GM18498 (cell line): ENCODE measurements around the gene SHISA6.

Source experiments
- ATAC-seq: cut with Tn5 transposase; IDR thresholded peaks from one replicate; pipeline ENCODE4 v1.9.1; 2021; ENCODE audit warnings: mild to moderate bottlenecking, moderate library complexity; ENCODE audit not compliant: unreplicated experiment

The SHISA6 gene

DNA sequence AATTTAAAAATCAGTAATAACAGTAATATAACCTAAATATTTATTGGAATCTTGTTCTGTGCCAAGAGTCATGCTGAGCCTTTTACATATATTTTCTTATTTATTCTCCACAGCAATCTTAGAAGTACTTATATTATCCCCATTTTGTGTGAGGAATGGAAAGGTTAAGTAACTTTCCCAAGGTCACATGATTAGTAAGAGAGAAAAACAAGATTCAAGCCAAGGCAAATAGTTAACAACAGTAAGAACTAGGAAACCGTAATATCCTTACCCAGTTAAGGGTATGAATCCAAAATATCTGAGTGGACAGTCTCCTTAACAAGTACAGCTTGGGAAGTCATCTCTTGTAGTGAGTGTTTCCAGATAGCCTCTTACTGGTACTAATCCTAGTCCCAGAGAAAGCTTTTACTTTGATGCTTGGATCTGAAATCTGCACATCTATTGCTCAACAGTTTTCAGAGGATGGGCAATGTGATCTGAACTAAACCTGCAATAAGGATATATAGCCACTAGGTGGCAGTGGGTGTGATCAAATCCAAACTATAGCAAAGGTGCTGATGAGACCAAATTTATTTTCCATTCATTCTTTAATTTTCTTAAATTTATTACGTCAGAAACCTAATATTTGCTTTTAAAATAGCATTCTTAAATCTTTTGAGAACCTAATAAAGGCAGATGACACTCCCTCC, 23.3 kb downstream of the SHISA6 start:
- no peak for ATAC-seq

DNA sequence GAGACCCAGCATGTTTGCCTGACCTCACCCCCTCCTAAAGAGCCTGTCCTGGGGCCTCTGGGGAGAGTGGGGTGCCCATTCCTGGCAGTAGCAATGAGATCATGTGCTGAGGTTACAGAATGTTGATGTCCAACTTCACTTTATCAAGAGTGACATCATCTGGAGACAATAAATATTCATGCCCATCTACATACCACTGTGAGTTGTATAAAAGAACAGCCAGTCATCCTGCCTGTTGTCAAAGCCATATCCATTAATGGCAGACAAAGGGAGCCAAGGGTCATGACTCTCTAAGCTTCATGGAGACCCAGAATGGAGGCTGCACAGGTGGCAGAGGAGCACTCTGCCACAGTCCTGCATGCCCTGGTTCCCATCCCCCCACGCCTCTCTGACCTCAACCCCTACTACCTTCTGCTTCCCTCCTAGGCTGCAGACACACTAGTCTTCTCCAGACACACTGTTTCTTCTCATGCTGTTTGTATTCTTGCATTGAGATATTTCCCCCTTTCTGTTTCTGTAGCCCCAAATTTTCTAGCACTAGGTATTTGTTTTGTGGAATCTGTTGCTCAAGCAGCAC, 27.1 kb downstream of the SHISA6 start:
- ATAC-seq: no peak

DNA sequence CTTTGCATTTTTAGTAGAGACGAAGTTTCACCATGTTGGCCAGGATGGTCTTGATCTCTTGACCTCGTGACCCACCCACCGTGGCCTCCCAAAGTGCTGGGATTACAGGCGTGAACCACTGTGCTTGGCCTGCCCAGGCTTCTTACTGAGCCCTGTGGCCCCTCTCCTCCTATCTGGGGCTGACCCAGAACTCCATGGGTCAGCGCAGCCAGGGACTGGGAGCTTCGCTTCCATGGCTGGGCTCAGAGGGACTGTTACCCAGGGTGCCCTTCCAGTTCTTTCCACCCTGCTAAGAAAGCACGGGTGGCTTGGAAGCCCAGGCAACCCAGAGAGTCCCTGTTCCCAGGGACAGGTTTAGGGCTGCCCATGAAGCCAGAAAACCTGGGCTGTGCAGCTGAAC, 28.2 kb downstream of the SHISA6 start:
- no peak for ATAC-seq

DNA sequence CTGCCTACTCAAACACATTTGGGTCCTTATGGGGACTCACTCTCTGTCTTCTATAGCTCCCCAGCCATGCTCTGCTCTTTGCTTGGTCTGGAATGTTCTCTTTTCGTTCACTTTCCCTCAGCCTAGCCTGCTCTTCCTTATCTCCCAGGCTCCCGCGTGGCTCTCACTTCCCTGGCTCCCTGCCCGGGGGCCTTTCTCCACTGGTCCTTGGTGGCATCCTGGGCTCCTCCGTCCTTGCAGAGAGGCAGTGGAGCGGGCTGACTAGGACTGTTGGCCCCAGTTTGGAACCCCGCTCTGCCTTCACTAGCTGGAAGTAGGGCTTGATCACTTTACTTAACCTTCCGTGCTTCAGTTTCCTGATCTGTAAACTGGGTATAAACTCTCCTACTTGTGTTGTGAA, 31.2 kb downstream of the SHISA6 start:
- ATAC-seq: no peak

DNA sequence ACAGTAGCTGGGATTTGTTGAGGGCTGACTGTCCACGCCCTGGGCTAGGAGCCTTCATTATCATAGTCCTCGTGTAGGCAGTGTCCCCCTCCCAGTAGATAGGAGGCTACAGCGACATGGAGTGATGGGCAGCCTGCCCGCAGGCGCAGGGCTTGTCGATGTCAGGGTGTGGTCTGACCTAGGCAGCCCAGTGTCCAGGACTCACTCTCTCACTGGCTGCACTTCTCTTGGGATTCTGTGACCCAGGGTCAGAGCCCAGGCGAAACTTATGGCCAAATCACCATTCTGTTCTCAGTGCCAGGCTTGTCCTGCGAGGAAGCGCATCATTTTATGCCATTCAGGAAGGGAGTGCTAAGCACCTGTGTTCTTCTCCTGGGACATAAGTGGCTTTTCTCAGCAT, 32.6 kb downstream of the SHISA6 start:
- no peak for ATAC-seq

DNA sequence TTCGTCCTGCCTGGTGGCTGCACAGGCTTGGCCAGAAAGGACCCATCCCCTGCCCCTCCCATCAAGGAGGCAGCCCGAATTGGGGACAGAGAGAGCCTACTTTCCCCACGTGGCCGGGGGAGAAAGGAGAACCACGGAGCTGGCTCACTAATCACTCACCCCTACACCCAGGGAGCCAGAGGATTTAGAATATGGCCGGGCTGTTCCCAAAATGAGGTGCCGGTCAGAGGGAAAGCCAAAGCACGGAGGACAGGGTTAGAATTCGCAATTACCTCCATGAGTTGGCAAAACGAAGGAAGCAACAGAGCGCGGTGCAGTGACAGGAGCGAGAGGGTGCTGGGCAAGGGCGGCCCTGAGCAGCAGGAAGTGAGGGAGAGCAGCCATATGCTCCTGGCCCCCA, 33.1 kb downstream of the SHISA6 start:
- no peak for ATAC-seq

DNA sequence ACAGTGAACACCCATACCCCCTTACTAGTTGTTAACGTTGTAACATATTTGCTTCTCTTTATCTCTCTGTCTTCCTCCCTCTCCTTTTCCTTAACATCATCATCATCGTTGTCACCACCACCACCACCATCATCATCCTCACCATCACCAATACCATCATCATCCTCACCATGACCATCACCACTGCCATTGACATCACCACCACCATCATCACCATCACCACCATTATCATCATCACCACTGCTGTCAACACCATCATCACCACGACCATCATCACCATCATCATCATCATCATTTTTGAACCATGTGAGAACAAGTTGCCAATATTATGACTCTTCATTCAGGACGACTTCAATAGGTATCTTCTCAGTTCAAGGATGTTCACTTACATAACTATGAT, 35.5 kb downstream of the SHISA6 start:
- no peak for ATAC-seq

DNA sequence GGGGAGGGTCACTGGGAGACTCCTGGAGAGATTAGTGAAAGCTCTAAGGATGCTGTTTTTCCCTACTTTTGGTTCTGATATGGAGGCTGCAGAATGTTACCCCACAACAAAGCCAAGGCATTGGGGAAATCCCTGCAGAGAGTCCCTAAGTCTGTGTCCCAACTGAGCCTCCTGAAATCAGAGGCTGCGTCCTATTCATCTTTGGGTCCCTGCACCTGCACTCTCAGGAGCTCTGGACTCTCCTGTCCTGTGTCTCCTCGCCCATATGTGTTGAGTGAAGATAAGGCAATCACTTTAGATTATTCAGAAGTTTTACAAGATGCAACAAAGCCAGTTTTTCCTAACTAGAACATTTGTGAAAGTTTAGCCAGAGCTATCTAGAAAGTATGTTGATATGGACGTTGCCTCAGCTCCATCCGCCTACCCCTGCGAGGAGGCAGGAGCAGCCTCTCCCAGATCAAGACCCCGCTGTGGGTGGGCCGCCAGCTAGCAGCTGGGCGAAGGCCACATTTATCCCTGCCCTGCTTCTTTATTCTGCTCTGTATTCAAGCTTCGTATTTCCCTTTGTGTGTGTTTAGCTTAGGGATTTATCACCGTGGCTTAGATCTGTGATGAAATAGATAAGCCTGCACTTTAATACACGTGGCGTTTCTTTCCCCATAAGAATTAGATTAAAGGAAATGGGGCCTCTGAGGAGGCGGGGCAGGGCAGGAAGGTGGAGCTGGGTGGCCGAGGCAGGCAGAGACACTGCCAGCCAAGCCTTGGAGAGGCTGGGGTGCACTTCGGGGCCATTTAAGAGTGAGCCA, 37.4 kb downstream of the SHISA6 start:
- no peak for ATAC-seq

DNA sequence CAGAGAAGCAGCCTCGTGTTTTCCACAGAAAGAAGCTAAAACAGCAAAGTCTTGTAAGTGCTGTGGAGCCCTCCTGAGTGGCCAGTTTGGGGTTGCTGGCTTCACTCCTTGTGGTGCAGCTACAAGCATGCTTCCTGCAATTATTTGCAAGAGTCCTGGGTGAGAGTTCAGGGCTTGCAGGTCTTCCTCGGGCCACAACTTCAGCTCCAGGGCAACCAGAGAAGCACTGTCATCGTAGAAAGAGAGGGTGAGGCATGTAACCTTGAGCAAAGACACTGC, 37.9 kb downstream of the SHISA6 start:
- ATAC-seq: no peak

DNA sequence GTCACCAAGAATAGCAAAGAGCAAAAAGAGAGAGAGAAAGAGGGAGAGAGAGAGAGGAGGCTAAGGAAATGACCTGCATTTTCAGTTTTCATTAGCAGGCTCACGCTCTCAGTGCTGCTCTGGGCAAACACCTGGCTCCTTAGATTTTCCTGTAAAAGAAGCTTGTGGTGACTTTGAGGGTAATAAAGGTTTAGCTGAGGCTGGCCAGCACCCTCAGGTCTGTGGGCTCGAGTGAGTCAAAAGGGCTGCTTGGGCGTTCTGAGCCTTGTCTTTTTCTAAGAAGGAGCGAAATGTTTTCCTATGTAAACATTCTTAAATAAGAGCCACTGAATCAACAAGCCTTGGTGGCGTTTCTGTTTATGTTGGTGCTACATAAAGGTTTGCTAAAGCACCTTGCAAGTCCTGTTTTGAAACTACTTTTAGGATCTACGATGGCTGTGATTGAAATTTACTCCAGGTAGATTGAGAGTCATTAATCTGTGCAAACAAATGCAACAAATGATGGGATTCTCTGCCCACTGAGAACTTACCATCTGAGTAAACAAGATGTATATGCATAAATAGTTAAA, 38.8 kb downstream of the SHISA6 start:
- no peak for ATAC-seq

DNA sequence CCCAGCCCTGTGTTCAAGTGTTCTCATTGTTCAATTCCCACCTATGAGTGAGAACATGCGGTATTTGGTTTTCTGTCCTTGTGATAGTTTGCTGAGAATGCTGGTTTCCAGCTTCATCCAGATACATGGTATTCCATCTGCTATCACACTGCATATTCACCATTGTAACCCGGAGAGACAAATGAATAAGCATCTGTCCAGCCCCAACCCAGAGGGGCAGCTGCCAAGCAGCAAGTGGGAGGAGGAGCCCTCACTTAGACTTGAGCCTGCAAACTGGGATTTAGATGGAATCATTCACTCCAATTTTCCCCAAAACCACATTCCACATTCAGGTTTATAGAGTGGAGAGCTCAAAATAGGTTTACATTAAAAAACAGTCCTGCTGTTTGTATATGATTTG, 41.6 kb downstream of the SHISA6 start:
- no peak for ATAC-seq

DNA sequence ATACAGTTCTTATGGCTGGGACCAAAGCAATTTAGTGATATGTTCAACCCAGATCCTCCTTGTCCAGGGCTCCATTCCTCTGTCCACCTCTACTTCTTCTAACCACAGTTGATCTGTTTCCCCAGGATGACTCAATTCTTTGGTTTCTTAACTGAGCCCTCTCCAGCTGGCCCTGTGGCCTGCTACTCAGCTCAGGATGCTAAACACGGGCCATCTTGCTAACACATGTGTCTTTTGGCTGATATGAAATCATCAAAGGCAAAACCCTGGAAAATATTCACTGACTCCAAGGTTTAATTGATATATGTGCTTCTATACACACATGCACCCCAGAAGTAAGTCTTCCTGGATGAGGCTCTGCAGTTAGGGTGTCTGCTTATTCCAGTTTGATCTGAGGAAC, 43.8 kb downstream of the SHISA6 start:
- ATAC-seq: no peak

DNA sequence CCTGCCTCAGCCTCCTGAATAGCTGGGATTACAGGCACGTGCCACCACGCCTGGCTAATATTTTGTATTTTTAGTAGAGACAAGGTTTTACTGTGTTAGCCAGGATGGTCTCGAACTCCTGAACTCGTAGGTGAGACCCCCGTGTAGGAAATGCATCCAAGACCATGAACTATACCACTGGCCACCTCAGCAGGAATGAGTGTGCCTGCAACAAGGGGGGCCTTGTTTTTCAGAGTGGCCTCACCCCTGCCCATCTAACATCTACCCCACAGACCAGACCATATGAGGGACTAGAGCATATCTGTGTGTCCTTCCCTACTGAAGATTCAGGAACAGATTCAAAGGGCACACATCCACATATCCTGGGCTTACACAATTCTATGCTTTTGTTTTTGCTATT, 44.9 kb downstream of the SHISA6 start:
- ATAC-seq: no peak

DNA sequence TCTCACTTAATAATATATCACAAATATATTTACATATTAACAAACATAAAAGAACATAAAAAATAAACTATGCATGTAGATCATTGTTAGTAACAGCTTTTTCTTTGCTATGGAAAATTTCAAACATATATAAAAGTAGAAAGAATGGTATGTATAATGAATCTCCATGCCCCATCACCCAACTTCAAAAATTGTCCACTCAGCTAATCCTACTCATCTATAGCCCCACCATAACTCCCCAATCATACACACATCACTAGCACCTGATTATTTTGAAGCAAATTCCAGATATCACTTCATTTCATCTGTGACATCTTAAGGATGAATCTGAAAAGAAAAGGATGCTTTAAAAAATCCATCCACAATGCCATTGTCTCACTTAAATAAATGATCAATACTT, 46.8 kb downstream of the SHISA6 start:
- ATAC-seq: no peak

DNA sequence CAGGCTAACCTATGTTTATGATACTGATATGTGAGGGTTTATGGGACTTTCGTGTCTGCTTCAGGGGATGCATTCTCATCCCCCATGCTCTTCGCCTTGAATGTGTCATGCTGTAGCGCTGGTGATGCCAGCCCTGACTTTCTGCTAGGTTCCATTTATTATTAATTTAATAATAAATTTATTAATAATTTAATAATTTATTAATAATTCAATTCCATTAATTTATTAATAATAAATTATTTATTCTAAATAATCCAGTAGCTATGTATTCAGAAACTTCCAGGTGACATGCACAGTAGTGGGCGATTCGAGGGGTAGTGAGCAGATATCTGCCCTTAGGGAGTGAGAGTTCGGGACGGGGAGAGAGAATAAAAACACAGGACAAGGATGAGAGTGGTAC, 49.8 kb downstream of the SHISA6 start:
- no peak for ATAC-seq

DNA sequence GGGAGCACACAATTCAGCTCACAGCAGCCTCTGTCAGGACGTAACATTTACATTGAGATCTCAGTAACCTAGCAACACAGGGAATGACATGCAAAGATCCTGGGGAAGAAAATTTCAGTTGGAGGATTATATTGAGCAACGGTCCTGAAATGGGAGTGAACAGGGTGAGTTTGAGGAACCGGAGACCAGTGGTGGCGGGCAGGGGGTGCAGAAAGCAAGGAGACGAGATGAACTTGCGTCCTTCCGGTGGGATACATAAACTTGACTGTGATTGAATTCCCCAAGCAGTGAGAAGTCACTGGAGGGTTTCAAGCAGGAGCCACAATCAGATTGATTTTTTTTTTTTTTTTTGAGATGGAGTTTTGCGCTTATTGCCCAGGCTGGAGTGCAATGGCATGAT, 51.5 kb downstream of the SHISA6 start:
- no peak for ATAC-seq

DNA sequence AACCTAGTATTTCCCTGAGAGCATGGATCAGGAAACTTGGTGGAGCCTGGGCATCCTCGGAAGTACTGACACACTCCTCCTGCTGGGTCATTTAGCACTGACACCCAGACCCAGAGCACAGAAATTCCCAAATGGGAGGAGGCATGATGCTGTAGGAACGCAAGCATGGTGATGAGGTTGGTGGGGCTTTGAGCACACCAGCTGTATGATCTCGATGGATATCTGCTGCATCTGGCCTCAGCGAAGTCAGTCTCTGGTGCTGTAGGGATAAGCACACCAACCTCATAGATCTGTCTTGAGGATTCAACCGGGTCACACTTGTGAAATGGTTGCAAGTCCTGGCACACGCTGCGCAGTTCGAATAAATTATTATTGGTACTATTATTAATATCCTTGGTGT, 52.5 kb downstream of the SHISA6 start:
- no peak for ATAC-seq

DNA sequence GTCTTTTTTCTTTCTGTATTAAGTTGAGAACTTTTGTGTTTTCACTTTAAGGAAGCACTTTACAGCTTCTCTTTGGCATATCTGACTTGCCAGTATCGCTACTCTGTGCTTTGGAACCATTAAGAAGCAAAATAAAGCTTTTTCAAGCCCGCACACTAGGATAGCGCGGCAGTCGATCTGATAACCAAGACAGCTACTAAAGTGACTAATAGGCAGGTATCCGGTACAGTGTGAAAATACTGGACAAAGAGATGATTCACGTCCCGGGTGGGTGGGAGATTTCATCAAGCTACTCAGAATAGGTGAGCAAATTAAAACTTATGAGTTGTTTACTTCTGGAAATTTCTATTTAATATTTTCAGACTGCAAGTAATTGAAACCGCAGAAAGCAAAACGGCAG, 53.8 kb downstream of the SHISA6 start:
- no peak for ATAC-seq

DNA sequence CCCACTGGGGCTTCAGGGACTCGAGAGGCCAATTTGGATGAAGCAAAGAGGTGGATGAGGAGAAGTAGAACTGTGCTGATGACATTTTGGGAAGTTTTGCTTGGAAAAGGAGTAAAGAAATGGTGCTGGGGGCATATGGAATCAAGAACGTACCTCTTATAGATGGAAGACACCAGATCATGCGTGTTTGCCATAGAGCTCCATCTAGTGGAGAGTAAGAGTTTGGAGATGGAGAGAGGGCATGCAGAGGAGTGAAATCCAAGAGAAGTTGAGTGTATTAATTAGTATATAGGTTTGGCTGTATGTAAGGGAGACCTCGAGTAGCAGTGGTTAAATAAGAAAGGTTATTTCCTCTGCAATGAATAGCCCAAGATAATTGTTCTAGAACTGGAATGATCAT, 56.0 kb downstream of the SHISA6 start:
- no peak for ATAC-seq

DNA sequence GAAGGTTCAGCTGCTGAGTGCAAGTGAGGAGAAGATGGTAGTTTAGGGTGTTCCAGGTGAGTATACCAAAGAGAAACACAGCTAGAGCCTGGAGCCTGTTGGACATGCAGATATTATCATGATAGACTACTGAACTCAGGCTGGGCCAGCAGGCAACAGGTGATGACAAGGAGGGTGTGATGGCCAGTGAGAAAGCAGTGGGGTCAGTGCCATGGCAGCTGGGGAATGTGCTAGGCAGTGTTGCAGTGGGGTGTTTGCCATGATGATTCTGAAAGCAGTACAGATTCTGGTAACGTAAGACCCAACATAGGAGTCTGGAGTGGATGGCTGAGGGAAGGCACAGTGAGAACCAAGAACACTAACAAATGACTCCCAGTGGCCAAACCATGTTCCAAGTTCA, 57.4 kb downstream of the SHISA6 start:
- no peak for ATAC-seq

DNA sequence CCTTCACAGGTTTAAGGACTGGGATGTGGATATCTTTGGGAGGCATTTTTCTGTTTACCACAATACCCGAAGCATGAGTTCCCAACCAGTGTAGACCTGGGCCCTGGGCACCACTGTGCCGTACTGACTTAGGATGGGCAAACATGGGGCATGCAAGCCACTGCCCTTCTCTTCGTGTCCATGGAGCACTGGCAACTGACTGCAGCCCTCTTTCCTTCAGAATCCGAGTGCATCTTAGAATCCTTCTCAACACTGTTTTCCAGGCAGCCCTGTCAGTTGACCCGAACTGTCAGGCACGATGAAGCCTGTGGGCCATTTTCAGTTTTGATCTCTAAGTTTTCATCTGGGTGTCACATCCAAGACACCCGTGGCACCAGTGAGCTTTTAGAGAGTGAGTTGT, 59.2 kb downstream of the SHISA6 start:
- no peak for ATAC-seq

DNA sequence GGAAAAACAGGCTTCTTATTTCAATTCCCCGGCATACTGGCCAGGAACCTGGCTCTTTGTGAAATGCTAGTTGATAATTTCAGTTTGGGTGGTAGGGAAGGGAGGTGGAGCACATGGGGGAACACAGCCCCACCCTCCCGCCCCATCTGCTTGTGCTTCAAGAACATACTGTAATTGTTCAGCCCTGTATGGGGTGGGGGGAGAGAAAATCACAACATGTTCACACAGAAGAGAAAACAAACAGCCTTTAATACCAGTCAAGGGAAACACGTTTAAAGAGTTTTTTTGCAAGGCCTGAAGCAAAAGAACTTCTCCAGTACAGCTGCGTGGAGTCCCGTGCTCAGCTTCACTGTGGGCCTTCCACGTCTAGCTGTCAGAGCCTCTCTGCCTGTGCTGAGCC, 59.7 kb downstream of the SHISA6 start:
- no peak for ATAC-seq
